DOHH2 (cell line): ENCODE results near the gene COL5A1.

ENCODE experiments used
- H3F3A ChIP-seq: fragments of 200-600 bp; sonication (generic), shearing (Covaris generic); 2 replicates; pipeline ENCODE4 v1.6.0; 2016; ENCODE audit warnings: antibody characterized with exemption, mild to moderate bottlenecking; ENCODE audit not compliant: control insufficient read depth, insufficient read depth
- H3K27ac ChIP-seq: fragments of 200-600 bp; sonication (generic); 2 replicates; pipeline ENCODE4 v1.5.1; 2014; ENCODE audit warnings: low read depth, mild to moderate bottlenecking, low read length, moderate library complexity
- H3K27me3 ChIP-seq: fragments of 200-600 bp; sonication (generic); 2 replicates; pipeline ENCODE4 v1.6.1; 2014; ENCODE audit warnings: mild to moderate bottlenecking, low read length, mixed read lengths; ENCODE audit not compliant: control insufficient read depth
- H3K36me3 ChIP-seq: fragments of 200-600 bp; sonication (generic); 2 replicates; pipeline ENCODE4 v1.6.1; 2014; ENCODE audit warnings: mild to moderate bottlenecking, low read length, moderate library complexity, mixed read lengths; ENCODE audit not compliant: control insufficient read depth
- H3K4me1 ChIP-seq: fragments of 200-600 bp; sonication (generic); 2 replicates; pipeline ENCODE4 v1.6.1; 2014; ENCODE audit warnings: mild to moderate bottlenecking, low read length, mixed read lengths; ENCODE audit not compliant: control insufficient read depth
- H3K4me2 ChIP-seq: fragments of 200-600 bp; sonication (generic); 2 replicates; pipeline ENCODE4 v1.6.0; 2014; ENCODE audit warnings: mild to moderate bottlenecking, low read length, moderate library complexity
- H3K4me3 ChIP-seq: fragments of 200-600 bp; sonication (generic); 2 replicates; pipeline ENCODE4 v1.5.1; 2014; ENCODE audit warnings: mild to moderate bottlenecking, low read length, mixed read lengths
- H3K79me2 ChIP-seq: fragments of 200-600 bp; sonication (generic); 2 replicates; pipeline ENCODE4 v1.6.1; 2014; ENCODE audit warnings: mild to moderate bottlenecking, low read length, mixed read lengths; ENCODE audit not compliant: control insufficient read depth
- H3K9me2 ChIP-seq: fragments of 200-600 bp; sonication (generic); replicated peaks from 2 replicates; pipeline ENCODE4 v1.6.1; 2014; ENCODE audit warnings: mild to moderate bottlenecking, low read length, mixed read lengths; ENCODE audit not compliant: control insufficient read depth
- H3K9me3 ChIP-seq: fragments of 200-600 bp; sonication (generic); 2 replicates; pipeline ENCODE4 v1.6.1; 2014; ENCODE audit warnings: antibody characterized with exemption, low read length, mixed read lengths; ENCODE audit not compliant: control insufficient read depth, insufficient read depth
- H4K20me1 ChIP-seq: fragments of 200-600 bp; sonication (generic); 2 replicates; pipeline ENCODE4 v1.6.0; 2014; ENCODE audit warnings: low read depth, mild to moderate bottlenecking, antibody characterized with exemption, low read length, moderate library complexity; ENCODE audit not compliant: control insufficient read depth, insufficient read depth
- EZH2phosphoT487 ChIP-seq: fragments of 200-600 bp; sonication (generic); IDR thresholded peaks from 2 replicates; pipeline ENCODE4 v1.6.1; 2017; ENCODE audit warnings: borderline replicate concordance, mild to moderate bottlenecking, antibody characterized with exemption, low read length, moderate library complexity, mixed read lengths
- TF ChIP-seq, protein P1 (sequence below): fragments of 200-600 bp; sonication (generic); IDR thresholded peaks from one replicate; pipeline ENCODE4 v1.5.1; 2014; ENCODE audit warnings: antibody characterized with exemption, mild to moderate bottlenecking, low read depth, low read length; ENCODE audit not compliant: poor library complexity, severe bottlenecking

COL5A1 gene

DNA sequence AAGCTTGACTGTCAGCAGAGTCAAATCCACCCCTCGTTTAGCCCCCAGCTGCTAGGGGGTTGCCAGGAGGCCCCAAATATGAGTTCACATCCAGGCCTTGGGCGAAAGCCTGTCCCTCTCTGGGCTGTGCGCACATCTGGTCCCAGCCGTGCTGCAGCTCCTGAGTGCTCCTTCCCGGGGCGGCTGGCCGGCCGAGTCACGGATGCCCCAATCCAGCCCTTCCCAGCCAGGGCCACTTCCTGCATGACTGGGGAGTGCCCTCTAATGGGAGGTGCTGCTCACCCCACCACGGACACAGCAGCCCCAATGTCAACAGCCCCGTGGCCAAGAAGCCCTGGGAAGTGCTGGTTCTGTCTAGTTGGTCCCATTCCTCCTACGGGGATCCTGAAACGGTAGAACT, 135.6 kb downstream of the COL5A1 start:
- no peak for TF ChIP-seq EZH2phosphoT487
- TF ChIP-seq, protein P1, sequence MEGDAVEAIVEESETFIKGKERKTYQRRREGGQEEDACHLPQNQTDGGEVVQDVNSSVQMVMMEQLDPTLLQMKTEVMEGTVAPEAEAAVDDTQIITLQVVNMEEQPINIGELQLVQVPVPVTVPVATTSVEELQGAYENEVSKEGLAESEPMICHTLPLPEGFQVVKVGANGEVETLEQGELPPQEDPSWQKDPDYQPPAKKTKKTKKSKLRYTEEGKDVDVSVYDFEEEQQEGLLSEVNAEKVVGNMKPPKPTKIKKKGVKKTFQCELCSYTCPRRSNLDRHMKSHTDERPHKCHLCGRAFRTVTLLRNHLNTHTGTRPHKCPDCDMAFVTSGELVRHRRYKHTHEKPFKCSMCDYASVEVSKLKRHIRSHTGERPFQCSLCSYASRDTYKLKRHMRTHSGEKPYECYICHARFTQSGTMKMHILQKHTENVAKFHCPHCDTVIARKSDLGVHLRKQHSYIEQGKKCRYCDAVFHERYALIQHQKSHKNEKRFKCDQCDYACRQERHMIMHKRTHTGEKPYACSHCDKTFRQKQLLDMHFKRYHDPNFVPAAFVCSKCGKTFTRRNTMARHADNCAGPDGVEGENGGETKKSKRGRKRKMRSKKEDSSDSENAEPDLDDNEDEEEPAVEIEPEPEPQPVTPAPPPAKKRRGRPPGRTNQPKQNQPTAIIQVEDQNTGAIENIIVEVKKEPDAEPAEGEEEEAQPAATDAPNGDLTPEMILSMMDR = no peak
- no peaks in the 10 kb centered on the region for H3K79me2 ChIP-seq
- no peaks in the 10 kb centered on the region for H3F3A ChIP-seq
- no peak overlapping the region for H3K4me3 ChIP-seq
- no peaks in the 10 kb centered on the region for H3K27me3 ChIP-seq
- H3K9me3 ChIP-seq = no peaks in the 10 kb centered on the region
- H3K4me1 ChIP-seq = 0 out of 2 replicates have a peak, but pooled peaks cover 3% of the 10 kb centered on the region
- no peaks in the 10 kb centered on the region for H3K36me3 ChIP-seq
- no peaks in the 10 kb centered on the region for H3K9me2 ChIP-seq
- H3K4me2 ChIP-seq = no peak overlapping the region
- H4K20me1 ChIP-seq = no peaks in the 10 kb centered on the region
- H3K27ac ChIP-seq = no peak overlapping the region

GRCh38 chr9:134778156-134778555, 136.6 kb downstream of the COL5A1 start:
- Histone ChIP-seq H3K79me2 (no peaks in the 10 kb centered on the region), H3K9me3 (no peaks in the 10 kb centered on the region), H4K20me1 (no peaks in the 10 kb centered on the region), H3K27me3 (no peaks in the 10 kb centered on the region), H3K27ac (no peak overlapping the region), H3K4me2 (no peak overlapping the region), H3K9me2 (no peaks in the 10 kb centered on the region), H3F3A (no peaks in the 10 kb centered on the region), H3K4me3 (no peak overlapping the region), H3K4me1 (0 out of 2 replicates have a peak, but pooled peaks cover 3% of the 10 kb centered on the region), H3K36me3 (no peaks in the 10 kb centered on the region)
- no peak for TF ChIP-seq EZH2phosphoT487
- TF ChIP-seq, protein P1 = no peak

DNA sequence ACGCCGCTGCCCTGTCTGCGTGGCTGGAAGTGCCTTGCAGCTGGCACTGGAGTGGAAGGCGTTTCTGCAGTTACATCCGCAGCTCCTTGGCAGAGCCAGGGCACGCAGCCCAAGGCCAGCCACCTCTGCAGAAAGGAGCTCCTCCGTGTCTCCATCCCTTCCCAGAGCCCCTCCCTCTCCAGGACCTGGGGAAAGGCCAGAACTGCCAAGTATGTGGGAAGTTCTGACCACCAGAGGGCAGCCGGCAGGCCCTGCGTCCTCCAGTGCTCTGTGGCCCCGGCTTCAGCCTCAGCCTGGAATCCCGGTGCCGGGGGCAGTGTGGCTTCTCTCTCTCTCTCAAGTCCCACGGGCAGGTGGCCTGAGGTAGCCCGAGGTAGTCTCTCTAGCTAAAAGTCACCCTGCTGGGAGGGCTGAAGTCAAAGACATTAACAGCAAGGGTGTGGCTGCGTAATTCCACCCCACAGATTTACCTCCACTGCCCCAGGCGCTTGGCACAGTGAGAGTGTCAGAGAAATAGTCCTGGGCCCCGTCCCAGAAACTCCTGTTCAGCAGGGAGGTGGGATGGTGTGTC, 137.3 kb downstream of the COL5A1 start:
- Histone ChIP-seq H3K4me3 (no peak overlapping the region), H3K36me3 (no peaks in the 10 kb centered on the region), H3K27ac (no peak overlapping the region), H3F3A (no peaks in the 10 kb centered on the region), H3K9me3 (no peaks in the 10 kb centered on the region), H3K4me2 (no peak overlapping the region), H4K20me1 (no peaks in the 10 kb centered on the region), H3K9me2 (no peaks in the 10 kb centered on the region), H3K79me2 (no peaks in the 10 kb centered on the region), H3K4me1 (0 out of 2 replicates have a peak, but pooled peaks cover 3% of the 10 kb centered on the region), H3K27me3 (no peaks in the 10 kb centered on the region)
- TF ChIP-seq, protein P1 = peak; percentile 1
- TF ChIP-seq EZH2phosphoT487 = no peak
